Middle frontal gyrus (tissue), 1 donor: Measurements from ENCODE around the gene STXBP3.

Experiments
- DNase-seq: peaks from one replicate; pipeline ENCODE4 v3.0.0-alpha.2; 2015; ENCODE audit warnings: low spot score; ENCODE audit errors: extremely low spot score

STXBP3 gene

GRCh38 chr1:108801101-108801500, 54.6 kb downstream of the STXBP3 start:
- DNase-seq, result no peak

GRCh38 chr1:108803548-108803947, 57.1 kb downstream of the STXBP3 start:
- DNase-seq, result no peak

- DNase-seq, result no peak
Observed at GRCh38 chr1:108808438-108808837, 62.0 kb downstream of the STXBP3 start.

- DNase-seq, result no peak
Observed at GRCh38 chr1:108811611-108812010, 65.1 kb downstream of the STXBP3 start.

- DNase-seq, result no peak
Observed at GRCh38 chr1:108813326-108813725, 66.9 kb downstream of the STXBP3 start.

- DNase-seq, result no peak
Observed at GRCh38 chr1:108814343-108815125, 68.1 kb downstream of the STXBP3 start.

DNA sequence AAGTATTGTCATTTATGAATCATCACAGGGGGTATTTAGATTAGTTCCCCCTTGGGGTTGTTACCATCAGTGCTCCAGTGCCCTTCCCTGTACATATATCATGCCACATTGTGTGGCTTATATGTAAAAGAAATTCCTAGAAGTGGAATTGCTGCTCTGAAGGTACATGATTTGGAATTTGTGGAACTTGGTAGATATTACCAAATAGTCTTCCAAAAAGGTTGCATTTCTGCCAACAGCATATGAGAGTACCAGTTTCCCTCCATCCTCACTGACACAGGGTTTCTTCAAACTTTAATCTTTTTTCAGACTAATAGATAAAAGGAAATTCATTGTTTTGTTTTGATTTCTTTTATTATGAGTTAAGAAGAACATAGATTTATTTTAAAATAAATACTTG, 69.1 kb downstream of the STXBP3 start:
- DNase-seq, result no peak

- DNase-seq, result peak; percentile 87
Observed at GRCh38 chr1:108816049-108816893, 69.8 kb downstream of the STXBP3 start.

DNA sequence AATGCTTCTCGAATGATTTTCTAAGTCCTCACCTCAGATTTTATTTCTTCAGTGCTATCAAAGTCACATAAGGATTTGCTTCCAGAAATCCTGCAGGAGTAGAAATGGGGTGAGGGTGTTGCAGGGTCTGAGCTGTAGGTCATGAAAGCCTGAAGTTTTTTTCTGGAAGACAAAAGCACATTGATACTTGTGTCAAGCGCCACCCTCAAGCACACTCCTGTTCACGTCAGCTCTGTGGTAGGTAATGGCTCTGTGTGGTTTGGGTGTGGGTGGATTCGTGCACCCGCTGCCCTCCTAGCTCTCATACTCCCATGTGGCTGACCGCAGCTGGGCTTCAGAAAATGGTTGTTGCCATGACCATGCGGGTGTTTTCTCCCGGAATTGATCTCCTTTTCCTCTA, 70.5 kb downstream of the STXBP3 start:
- DNase-seq, result peak; percentile 8

GRCh38 chr1:108817811-108818210, 71.3 kb downstream of the STXBP3 start:
- no peak for DNase-seq

GRCh38 chr1:108819878-108820277, 73.4 kb downstream of the STXBP3 start:
- no peak for DNase-seq

GRCh38 chr1:108823632-108824031, 77.2 kb downstream of the STXBP3 start:
- DNase-seq, result no peak

- no peak for DNase-seq
Observed at GRCh38 chr1:108824051-108824450, 77.6 kb downstream of the STXBP3 start.

DNA sequence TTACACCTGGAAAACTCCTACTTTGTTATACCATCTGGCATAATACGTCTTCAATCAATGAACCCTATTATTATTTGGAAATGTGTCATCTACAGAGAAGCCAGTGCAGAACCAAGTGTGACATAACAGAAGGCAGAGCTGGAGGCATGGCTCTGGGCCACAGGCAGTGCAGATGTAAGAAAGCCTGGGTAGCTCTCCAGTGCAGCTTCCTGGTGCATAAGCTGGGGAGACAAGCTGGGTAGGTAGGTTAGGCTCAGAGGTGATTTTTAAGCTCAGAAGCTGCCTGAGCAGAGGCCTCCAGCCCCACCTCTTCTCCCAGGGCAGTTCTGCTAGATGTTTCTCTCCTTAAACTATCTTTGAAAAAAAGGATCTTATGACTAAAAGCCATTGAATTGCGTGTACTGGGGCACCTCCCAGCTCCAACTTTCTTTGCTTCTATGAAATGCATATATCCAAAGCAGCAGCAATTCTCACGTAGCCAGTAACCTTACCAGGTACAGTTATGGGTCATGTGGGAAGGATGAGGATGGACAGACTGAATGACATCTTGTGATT, 79.7 kb downstream of the STXBP3 start:
- no peak for DNase-seq

- DNase-seq, result peak; percentile 60
Observed at GRCh38 chr1:108828074-108828961, 81.8 kb downstream of the STXBP3 start.

- no peak for DNase-seq
Observed at GRCh38 chr1:108829498-108829916, 83.0 kb downstream of the STXBP3 start.

- DNase-seq, result peak; percentile 40
Observed at GRCh38 chr1:108830119-108831008, 83.9 kb downstream of the STXBP3 start.

- no peak for DNase-seq
Observed at GRCh38 chr1:108831225-108831624, 84.8 kb downstream of the STXBP3 start.

DNA sequence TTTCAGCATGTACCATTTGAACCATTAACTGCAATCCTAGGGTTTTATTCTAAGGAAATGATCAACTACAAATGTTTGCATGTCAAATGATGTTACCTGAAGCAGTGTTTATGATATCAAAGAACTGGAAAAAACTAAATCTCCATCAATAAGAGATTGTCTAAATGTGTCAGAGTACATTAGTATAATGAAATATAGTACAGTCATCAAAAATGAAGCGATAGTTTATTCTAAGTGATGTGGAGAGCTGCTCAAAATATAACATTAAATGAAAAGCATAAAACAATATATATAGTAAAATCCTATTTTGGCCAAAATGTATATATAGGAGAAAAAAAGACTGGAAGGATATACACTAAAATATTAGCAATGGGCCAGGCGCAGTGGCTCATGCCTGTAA, 86.5 kb downstream of the STXBP3 start:
- DNase-seq, result no peak

- no peak for DNase-seq
Observed at GRCh38 chr1:108841703-108842102, 95.2 kb downstream of the STXBP3 start.
